ENCODE measurements around the gene FGD3. TPM values are rescaled to one million over a fixed set of nuclear protein-coding genes. Genes with fewer than 3 reads are reported as not detected.

The FGD3 gene
- total and polyA plus RNA-seq, 2 donors (not counting 1 experiment from before 2014, with no cell fraction given), result 130 to 134 TPM

GRCh38 chr9:93052791-93053540 lies 105.6 kb downstream of the FGD3 start:
- ChIA-PET POLR2A (interaction anchor here (0.5 to 1.3 kb wide), 4 partner anchors 11 to 295 kb away, joined by 3 to 6 read pairs (median 4); no protein-coding TSS in a partner anchor), CTCF (interaction anchor here (1.2 to 2.3 kb wide), 3 partner anchors 23 to 56 kb away, joined by 6 to 11 read pairs (median 8); no protein-coding TSS in a partner anchor)
- Histone ChIP-seq H3K27me3 (replicated peaks in 1 of 4; ENCODE audit: control extremely low read depth in 1 of 4, control insufficient read depth in 3 of 4, insufficient read depth in 4 of 4, low read length in 3 of 4) (no peaks in the 10 kb centered on the region), H3K4me3 (ENCODE audit: control extremely low read depth in 1 of 5, extremely low read depth in 1 of 5, insufficient read depth in 1 of 5, low read depth in 2 of 5, low read length in 4 of 5) (no peak overlapping the region), H4K20me1 (ENCODE audit: control insufficient read depth, insufficient read depth, low read length, poor library complexity, severe bottlenecking) (no peaks in the 10 kb centered on the region), H3K9ac (ENCODE audit: low read length) (no peak overlapping the region), H3K9me3 (ENCODE audit: control extremely low read depth in 1 of 3, control insufficient read depth in 2 of 3, insufficient read depth in 1 of 3, low read length in 2 of 3) (no peaks in the 10 kb centered on the region), H3K4me1 (ENCODE audit: control insufficient read depth in 2 of 2, insufficient read depth in 2 of 2, low read length in 2 of 2) (peaks cover 3 to 12% of the 10 kb centered on the region in 2 donors), H2AFZ (ENCODE audit: insufficient read depth, low read depth, low read length, poor library complexity, severe bottlenecking) (no peak overlapping the region), H3K36me3 (replicated peaks in 1 of 2; ENCODE audit: control extremely low read depth in 1 of 2, control insufficient read depth in 1 of 2, extremely low read depth in 1 of 2, insufficient read depth in 2 of 2, low read length in 1 of 2) (no peaks in the 10 kb centered on the region), H3K79me2 (ENCODE audit: control insufficient read depth, insufficient read depth, low read length) (no peaks in the 10 kb centered on the region), H3K4me2 (replicated peaks; ENCODE audit: low read depth, low read length, poor library complexity, severe bottlenecking) (no peak overlapping the region), H3K27ac (ENCODE audit: low read length in 2 of 2) (no peak overlapping the region)
- H3K27ac Mint-ChIP-seq, result peak overlapping the region; percentile 38
- TF ChIP-seq EZH2 (IDR thresholded peaks at IDR 0.05; ENCODE audit: borderline replicate concordance, insufficient read depth, low read depth, low read length, poor library complexity, severe bottlenecking), result no peak
- TF ChIP-seq, protein P1, sequence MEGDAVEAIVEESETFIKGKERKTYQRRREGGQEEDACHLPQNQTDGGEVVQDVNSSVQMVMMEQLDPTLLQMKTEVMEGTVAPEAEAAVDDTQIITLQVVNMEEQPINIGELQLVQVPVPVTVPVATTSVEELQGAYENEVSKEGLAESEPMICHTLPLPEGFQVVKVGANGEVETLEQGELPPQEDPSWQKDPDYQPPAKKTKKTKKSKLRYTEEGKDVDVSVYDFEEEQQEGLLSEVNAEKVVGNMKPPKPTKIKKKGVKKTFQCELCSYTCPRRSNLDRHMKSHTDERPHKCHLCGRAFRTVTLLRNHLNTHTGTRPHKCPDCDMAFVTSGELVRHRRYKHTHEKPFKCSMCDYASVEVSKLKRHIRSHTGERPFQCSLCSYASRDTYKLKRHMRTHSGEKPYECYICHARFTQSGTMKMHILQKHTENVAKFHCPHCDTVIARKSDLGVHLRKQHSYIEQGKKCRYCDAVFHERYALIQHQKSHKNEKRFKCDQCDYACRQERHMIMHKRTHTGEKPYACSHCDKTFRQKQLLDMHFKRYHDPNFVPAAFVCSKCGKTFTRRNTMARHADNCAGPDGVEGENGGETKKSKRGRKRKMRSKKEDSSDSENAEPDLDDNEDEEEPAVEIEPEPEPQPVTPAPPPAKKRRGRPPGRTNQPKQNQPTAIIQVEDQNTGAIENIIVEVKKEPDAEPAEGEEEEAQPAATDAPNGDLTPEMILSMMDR (IDR thresholded peaks at IDR 0.05), result no peak
- WGBS (ENCODE audit: insufficient coverage), result 59% methylated on average over 14 of the region's 15 CpGs
- intact Hi-C loops (cut with micrococcal nuclease), result no loop called here
- DNase-seq, result peak; percentile 12
- ATAC-seq (ENCODE audit: low read depth), result no peak
- H3K4me3 Mint-ChIP-seq, result no peak overlapping the region
- no peaks in the 10 kb centered on the region for H3K27me3 Mint-ChIP-seq
- no peaks in the 10 kb centered on the region for H3K9me3 Mint-ChIP-seq (ENCODE audit: insufficient read depth)
- peaks cover 22% of the 10 kb centered on the region for H3K4me1 Mint-ChIP-seq

- Histone ChIP-seq H3K9me3 (ENCODE audit: control extremely low read depth in 1 of 3, control insufficient read depth in 2 of 3, insufficient read depth in 1 of 3, low read length in 2 of 3) (no peaks in the 10 kb centered on the region), H3K4me1 (ENCODE audit: control insufficient read depth in 2 of 2, insufficient read depth in 2 of 2, low read length in 2 of 2) (peaks cover 8 to 16% of the 10 kb centered on the region in 2 donors), H2AFZ (ENCODE audit: insufficient read depth, low read depth, low read length, poor library complexity, severe bottlenecking) (no peak overlapping the region), H3K27me3 (replicated peaks in 1 of 4; ENCODE audit: control extremely low read depth in 1 of 4, control insufficient read depth in 3 of 4, insufficient read depth in 4 of 4, low read length in 3 of 4) (no peaks in the 10 kb centered on the region), H4K20me1 (ENCODE audit: control insufficient read depth, insufficient read depth, low read length, poor library complexity, severe bottlenecking) (no peaks in the 10 kb centered on the region), H3K27ac (ENCODE audit: low read length in 2 of 2) (no peak overlapping the region), H3K79me2 (ENCODE audit: control insufficient read depth, insufficient read depth, low read length) (no peaks in the 10 kb centered on the region), H3K4me2 (replicated peaks; ENCODE audit: low read depth, low read length, poor library complexity, severe bottlenecking) (no peak overlapping the region), H3K9ac (ENCODE audit: low read length) (no peak overlapping the region), H3K36me3 (replicated peaks in 1 of 2; ENCODE audit: control extremely low read depth in 1 of 2, control insufficient read depth in 1 of 2, extremely low read depth in 1 of 2, insufficient read depth in 2 of 2, low read length in 1 of 2) (no peaks in the 10 kb centered on the region), H3K4me3 (ENCODE audit: control extremely low read depth in 1 of 5, extremely low read depth in 1 of 5, insufficient read depth in 1 of 5, low read depth in 2 of 5, low read length in 4 of 5) (no peak overlapping the region)
- peaks cover 25% of the 10 kb centered on the region for H3K4me1 Mint-ChIP-seq
- no peak for ATAC-seq (ENCODE audit: low read depth)
- peak overlapping the region; percentile 38 for H3K27ac Mint-ChIP-seq
- no peaks in the 10 kb centered on the region for H3K27me3 Mint-ChIP-seq
- WGBS (ENCODE audit: insufficient coverage), result 98% methylated on average over 5 of the region's 5 CpGs
- CTCF ChIA-PET, result interaction anchor here (0.9 to 2.3 kb wide), 5 partner anchors 13 to 55 kb away, joined by 3 to 8 read pairs (median 4); no protein-coding TSS in a partner anchor
- POLR2A ChIA-PET, result no interaction called here
- intact Hi-C loops (cut with micrococcal nuclease), result no loop called here
- no peaks in the 10 kb centered on the region for H3K9me3 Mint-ChIP-seq (ENCODE audit: insufficient read depth)
- TF ChIP-seq, protein P1 (IDR thresholded peaks at IDR 0.05), result no peak
- TF ChIP-seq EZH2 (IDR thresholded peaks at IDR 0.05; ENCODE audit: borderline replicate concordance, insufficient read depth, low read depth, low read length, poor library complexity, severe bottlenecking), result no peak
- no peak overlapping the region for H3K4me3 Mint-ChIP-seq
- DNase-seq, result peak; percentile 13
Observed at GRCh38 chr9:93053781-93054331, 106.5 kb downstream of the FGD3 start.

All from B cell (primary cell).